PFSK-1 (cell line): ENCODE data around the gene PAF1.

Source experiments
- FOXP2 ChIP-seq: optimal IDR thresholded peaks from 2 replicates; pipeline ENCODE3; 2011; ENCODE audit warnings: borderline replicate concordance, control low read depth, inconsistent platforms; ENCODE audit not compliant: insufficient read depth; ENCODE audit errors: extremely low read length, extremely low read depth
- POLR2AphosphoS5 ChIP-seq: IDR thresholded peaks from 2 replicates; pipeline ENCODE4 v1.6.1; 2012; ENCODE audit warnings: low read depth, mild to moderate bottlenecking, control low read depth, low read length, moderate library complexity
- REST ChIP-seq, 2 experiments: IDR thresholded peaks; 2 replicates each; pipeline versions ENCODE4 v1.6.1 to v1.8.0; 2011 to 2012; ENCODE audit warnings: low read depth in 2 of 2, low read length in 2 of 2, control low read depth in 1 of 2, inconsistent platforms in 1 of 2, mild to moderate bottlenecking in 1 of 2, moderate library complexity in 1 of 2; ENCODE audit not compliant: insufficient read depth in 1 of 2
- SIN3A ChIP-seq: IDR thresholded peaks from 2 replicates; pipeline ENCODE4 v1.6.1; 2012; ENCODE audit warnings: mild to moderate bottlenecking, low read length, moderate library complexity, borderline replicate concordance; ENCODE audit not compliant: insufficient read depth
- TAF1 ChIP-seq: IDR thresholded peaks from 2 replicates; pipeline ENCODE4 v1.6.1; 2012; ENCODE audit warnings: low read length, control low read depth, borderline replicate concordance; ENCODE audit not compliant: insufficient read depth

PAF1 gene

GRCh38 chr19:39410017-39410830 lies 19.3 kb upstream of the PAF1 start:
- TF ChIP-seq SIN3A (no peak), TAF1 (no peak), POLR2AphosphoS5 (no peak), REST (IDR thresholded peaks at IDR 0.05; ENCODE audit: insufficient read depth in 1 of 2, low read depth in 2 of 2, low read length in 2 of 2) (no peak), FOXP2 (no peak)

- TF ChIP-seq SIN3A: no peak
- no peak for TF ChIP-seq FOXP2
- TF ChIP-seq TAF1: no peak
- TF ChIP-seq POLR2AphosphoS5: no peak
- TF ChIP-seq REST (IDR thresholded peaks at IDR 0.05; ENCODE audit: insufficient read depth in 1 of 2, low read depth in 2 of 2, low read length in 2 of 2): no peak
Observed at GRCh38 chr19:39409208-39410016, 18.5 kb upstream of the PAF1 start.

- TF ChIP-seq SIN3A: no peak
- no peak for TF ChIP-seq FOXP2
- TF ChIP-seq REST (IDR thresholded peaks at IDR 0.05; ENCODE audit: insufficient read depth in 1 of 2, low read depth in 2 of 2, low read length in 2 of 2): no peak
- no peak for TF ChIP-seq POLR2AphosphoS5
- no peak for TF ChIP-seq TAF1
Observed at GRCh38 chr19:39408392-39409207, 17.7 kb upstream of the PAF1 start.

- TF ChIP-seq POLR2AphosphoS5: no peak
- TF ChIP-seq REST (IDR thresholded peaks at IDR 0.05; ENCODE audit: insufficient read depth in 1 of 2, low read depth in 2 of 2, low read length in 2 of 2): no peak
- no peak for TF ChIP-seq FOXP2
- TF ChIP-seq SIN3A: no peak
- TF ChIP-seq TAF1: no peak
Observed at GRCh38 chr19:39407660-39408391, 16.9 kb upstream of the PAF1 start.
